DOHH2 (cell line): ENCODE data around the gene SEC31A.

ENCODE experiments used
- CTCF ChIP-seq: fragments of 200-600 bp; sonication (generic); IDR thresholded peaks from one replicate; pipeline ENCODE4 v1.5.1; 2014; ENCODE audit warnings: antibody characterized with exemption, mild to moderate bottlenecking, low read depth, low read length; ENCODE audit not compliant: poor library complexity, severe bottlenecking
- EZH2phosphoT487 ChIP-seq: fragments of 200-600 bp; sonication (generic); IDR thresholded peaks from 2 replicates; pipeline ENCODE4 v1.6.1; 2017; ENCODE audit warnings: borderline replicate concordance, mild to moderate bottlenecking, antibody characterized with exemption, low read length, moderate library complexity, mixed read lengths

- TF ChIP-seq CTCF, result no peak
- no peak for TF ChIP-seq EZH2phosphoT487
These were observed 22.4 kb downstream of the SEC31A start for GRCh38 chr4:82868572-82868971.
